NCI-H2196 (cell line): ENCODE measurements around the gene CHST7.
A peak's percentile ranks its signal among the peaks of the same experiment; 100 is the strongest.

Experiments used
- DNase-seq: peaks from one replicate; lab custom pipeline; 2025; ENCODE audit not compliant: unreplicated experiment; lab: John Stamatoyannopoulos, UW

The CHST7 gene

GRCh38 chrX:46572340-46572936 is 1.1 kb upstream of the CHST7 start:
- no peak for DNase-seq

DNA sequence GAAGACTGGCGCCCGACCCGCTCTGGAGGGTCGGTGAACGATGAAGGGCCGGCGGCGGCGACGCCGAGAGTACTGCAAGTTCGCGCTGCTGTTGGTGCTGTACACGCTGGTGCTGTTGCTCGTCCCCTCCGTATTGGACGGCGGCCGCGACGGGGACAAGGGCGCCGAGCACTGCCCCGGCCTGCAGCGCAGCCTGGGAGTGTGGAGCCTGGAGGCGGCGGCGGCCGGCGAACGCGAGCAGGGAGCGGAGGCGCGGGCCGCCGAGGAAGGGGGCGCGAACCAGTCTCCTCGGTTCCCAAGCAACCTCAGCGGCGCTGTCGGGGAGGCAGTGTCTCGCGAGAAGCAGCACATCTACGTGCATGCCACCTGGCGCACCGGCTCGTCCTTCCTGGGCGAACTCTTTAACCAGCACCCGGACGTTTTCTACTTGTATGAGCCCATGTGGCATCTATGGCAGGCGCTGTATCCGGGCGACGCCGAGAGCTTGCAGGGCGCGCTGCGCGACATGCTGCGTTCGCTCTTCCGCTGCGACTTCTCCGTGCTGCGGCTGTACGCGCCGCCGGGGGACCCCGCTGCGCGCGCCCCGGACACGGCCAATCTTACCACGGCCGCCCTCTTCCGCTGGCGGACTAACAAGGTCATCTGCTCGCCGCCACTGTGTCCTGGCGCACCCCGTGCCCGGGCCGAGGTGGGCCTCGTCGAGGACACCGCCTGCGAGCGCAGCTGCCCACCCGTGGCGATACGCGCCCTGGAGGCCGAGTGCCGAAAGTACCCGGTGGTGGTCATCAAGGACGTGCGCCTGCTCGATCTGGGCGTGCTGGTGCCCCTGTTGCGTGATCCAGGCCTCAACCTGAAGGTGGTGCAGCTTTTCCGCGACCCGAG is 568 bp downstream of the CHST7 start:
- peak; percentile 39 for DNase-seq

GRCh38 chrX:46574774-46575381 is 1.3 kb downstream of the CHST7 start:
- DNase-seq = peak; percentile 38

GRCh38 chrX:46575586-46575985 is 2.0 kb downstream of the CHST7 start:
- DNase-seq = no peak

- DNase-seq = no peak
Observed at GRCh38 chrX:46575991-46576392, 2.4 kb downstream of the CHST7 start.

DNA sequence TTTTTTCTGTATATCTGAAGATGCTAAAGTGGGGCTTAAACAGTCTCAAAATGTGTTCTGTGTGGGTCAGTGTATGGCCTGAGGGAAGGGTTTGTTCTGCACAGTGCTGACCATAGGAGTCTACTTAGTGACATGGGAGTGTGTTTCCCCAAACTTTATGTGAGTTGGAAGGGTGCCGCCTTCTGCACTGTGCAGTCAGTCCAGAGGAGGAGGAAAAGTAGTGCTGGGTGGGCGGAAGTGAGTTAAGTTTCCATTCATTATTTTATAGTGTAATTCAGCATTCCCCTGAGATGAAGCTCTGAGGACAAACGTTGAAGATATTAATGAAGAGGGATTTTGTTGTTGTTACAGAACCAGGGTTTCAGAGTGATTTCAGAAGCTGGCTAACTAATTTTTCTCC is 2.9 kb downstream of the CHST7 start:
- DNase-seq = no peak

GRCh38 chrX:46577221-46578005 is 3.8 kb downstream of the CHST7 start:
- no peak for DNase-seq

DNA sequence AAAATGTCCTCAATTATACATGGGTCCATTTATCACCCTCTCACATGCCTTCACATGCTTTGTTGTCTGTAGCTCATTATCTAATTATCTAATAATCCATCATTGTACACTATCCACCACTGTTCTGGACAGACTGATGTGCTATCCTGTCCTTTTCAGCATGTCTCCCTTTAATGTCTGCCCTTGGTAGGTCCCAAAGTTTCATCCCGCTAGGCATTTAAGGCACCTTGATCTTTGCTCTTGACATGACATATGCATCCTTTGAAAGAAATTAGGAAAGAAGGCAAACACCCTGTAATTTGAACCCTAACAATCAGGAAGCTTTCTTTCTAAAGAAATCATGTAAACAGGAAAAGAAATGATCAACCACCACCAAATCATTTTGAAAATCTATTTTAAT is 5.7 kb downstream of the CHST7 start:
- DNase-seq = no peak

GRCh38 chrX:46580613-46581012 is 7.0 kb downstream of the CHST7 start:
- no peak for DNase-seq

GRCh38 chrX:46582325-46582724 is 8.8 kb downstream of the CHST7 start:
- DNase-seq = no peak

GRCh38 chrX:46582966-46583365 is 9.4 kb downstream of the CHST7 start:
- DNase-seq = no peak

- no peak for DNase-seq
Observed at GRCh38 chrX:46584736-46585135, 11.2 kb downstream of the CHST7 start.

- DNase-seq = no peak
Observed at GRCh38 chrX:46587158-46587557, 13.6 kb downstream of the CHST7 start.

- no peak for DNase-seq
Observed at GRCh38 chrX:46587753-46588171, 14.2 kb downstream of the CHST7 start.

DNA sequence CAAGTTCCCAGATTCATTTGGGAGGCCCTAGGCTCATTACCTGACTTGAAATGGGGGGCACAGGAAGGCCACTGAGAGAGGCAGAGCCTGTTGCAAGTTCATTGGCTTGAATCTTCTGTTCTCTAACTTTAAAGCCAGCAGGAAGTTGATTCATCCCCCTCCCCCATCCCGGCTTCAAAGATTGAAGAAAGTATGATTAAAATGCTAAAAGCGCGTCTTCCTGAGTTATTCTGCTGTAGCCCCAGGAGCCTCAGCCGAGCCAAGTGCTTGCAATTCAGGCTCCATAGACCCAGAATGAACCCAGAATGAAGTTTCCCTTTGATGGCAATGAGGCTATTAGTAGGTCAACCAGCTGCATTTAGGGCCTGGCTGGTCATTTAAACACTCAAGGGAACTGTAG is 14.7 kb downstream of the CHST7 start:
- no peak for DNase-seq

- no peak for DNase-seq
Observed at GRCh38 chrX:46589977-46590723, 16.6 kb downstream of the CHST7 start.

DNA sequence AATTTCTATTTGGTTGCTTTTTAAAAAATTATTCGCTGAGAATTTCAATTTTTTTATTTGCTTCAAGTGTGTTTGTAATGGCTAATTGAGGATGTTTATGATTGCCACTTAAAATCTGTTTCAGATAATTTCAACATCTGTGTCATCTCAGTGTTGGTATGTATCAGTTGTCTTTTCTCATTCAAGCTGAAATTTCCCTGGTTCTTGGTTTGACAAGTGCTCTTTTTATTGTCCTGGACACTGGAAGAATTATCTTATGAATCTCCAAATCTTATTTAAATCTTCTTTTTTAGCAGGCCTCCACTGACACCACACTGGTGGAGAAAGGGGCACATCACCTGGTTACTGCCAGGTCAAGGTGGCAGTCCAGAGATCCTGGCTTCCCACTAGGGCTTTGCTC is 21.5 kb downstream of the CHST7 start:
- DNase-seq = no peak

DNA sequence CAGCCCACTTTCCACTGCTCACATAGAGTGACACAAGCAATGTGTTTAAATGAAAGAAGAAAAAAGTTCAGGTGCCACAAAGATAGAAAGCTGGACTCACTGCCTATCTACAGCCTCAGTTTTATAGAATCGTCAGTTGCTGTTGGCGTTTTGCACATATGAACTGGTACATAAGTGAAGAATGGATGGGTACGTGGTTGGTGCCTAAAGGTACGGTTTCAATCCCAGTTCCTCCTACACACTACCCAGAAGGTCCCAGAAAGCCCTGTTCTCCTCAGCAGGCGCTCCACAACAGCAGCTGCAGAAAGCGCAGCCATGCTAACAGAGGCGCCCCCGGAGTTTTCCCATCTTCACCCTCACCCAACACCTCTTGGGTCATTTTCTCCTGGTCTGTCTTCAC is 23.6 kb downstream of the CHST7 start:
- no peak for DNase-seq

DNA sequence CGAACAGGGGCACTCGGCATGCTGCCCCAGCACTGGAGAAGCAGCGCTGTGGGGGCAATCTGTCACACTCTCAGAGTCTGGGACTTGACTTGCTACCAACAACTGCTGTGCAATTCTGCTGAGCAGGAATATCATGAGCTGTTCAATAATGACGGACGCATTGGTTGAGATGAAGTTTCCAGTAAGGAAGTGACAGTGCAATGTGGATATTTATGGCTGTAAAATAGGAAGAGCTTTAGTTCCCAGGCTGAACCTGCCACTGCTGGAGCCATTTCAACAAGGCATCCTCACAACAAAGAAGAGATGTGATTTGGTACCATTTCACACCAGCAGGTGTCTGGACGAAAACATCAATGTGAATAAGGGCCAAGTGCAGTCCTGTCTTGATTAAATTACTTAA is 24.2 kb downstream of the CHST7 start:
- DNase-seq = no peak

- DNase-seq = no peak
Observed at GRCh38 chrX:46599051-46599560, 25.5 kb downstream of the CHST7 start.
